Transverse colon (tissue), 4 donors: ENCODE measurements around the gene RELA. TPM values are rescaled to one million over a fixed set of nuclear protein-coding genes. Genes with fewer than 3 reads are reported as not detected.

Experiments used
- DNase-seq: peaks from one replicate; pipeline ENCODE4 v3.0.0-alpha.2; 2019
- H3K27ac ChIP-seq, 4 donors: fragments of 200-600 bp; sonication (generic); 2 replicates each; pipeline ENCODE4 v1.5.1; 2016 to 2018; ENCODE audit warnings: inconsistent platforms in 4 of 4
- H3K27me3 ChIP-seq: fragments of 200-600 bp; sonication (generic); 2 replicates; pipeline ENCODE4 v1.5.1; 2017; ENCODE audit warnings: inconsistent platforms
- H3K36me3 ChIP-seq, 4 donors: fragments of 200-600 bp; sonication (generic); 2 replicates each; pipeline ENCODE4 v1.5.1; 2017 to 2019; ENCODE audit warnings: inconsistent platforms in 4 of 4
- H3K4me1 ChIP-seq, 4 donors: fragments of 200-600 bp; sonication (generic); 2 replicates each; pipeline ENCODE4 v1.5.1; 2017 to 2020; ENCODE audit warnings: inconsistent platforms in 4 of 4
- H3K4me3 ChIP-seq, 4 donors: fragments of 200-600 bp; sonication (generic); 1 replicate in 1 of 4; 2 replicates in 3 of 4; pipeline versions ENCODE4 v1.5.1 to v1.6.1; 2017 to 2019; ENCODE audit warnings: inconsistent platforms in 4 of 4
- H3K9me3 ChIP-seq, 2 donors: fragments of 200-600 bp; sonication (generic); 2 replicates each; pipeline ENCODE4 v1.5.1; 2017 to 2019; ENCODE audit warnings: inconsistent platforms in 2 of 2
- CTCF ChIP-seq, 5 experiments: fragments of 200-600 bp in 3 of 5; fragments of 450-650 bp in 2 of 5; sonication (generic) in 3 of 5; IDR thresholded peaks; 1 replicate in 2 of 5; 2 replicates in 3 of 5; pipeline ENCODE4 v1.5.1; 2016 to 2017; ENCODE audit warnings: antibody characterized with exemption in 5 of 5, inconsistent platforms in 3 of 5, mild to moderate bottlenecking in 2 of 5, moderate library complexity in 1 of 5
- EP300 ChIP-seq: sonication (generic); formaldehyde crosslinking; IDR thresholded peaks from one replicate; pipeline ENCODE4 v1.6.1; 2017; ENCODE audit warnings: antibody characterized with exemption, low read depth
- POLR2A ChIP-seq: fragments of 450-650 bp; IDR thresholded peaks from one replicate; pipeline ENCODE4 v1.6.1; 2016; ENCODE audit warnings: antibody characterized with exemption, mild to moderate bottlenecking, moderate library complexity
- POLR2AphosphoS5 ChIP-seq, 3 donors: sonication (generic); formaldehyde crosslinking; IDR thresholded peaks; one replicate each; pipeline ENCODE4 v1.6.1; 2016; ENCODE audit warnings: antibody characterized with exemption in 3 of 3
- WGBS, 2 donors: methylation state at CpG; one replicate each; pipeline ENCODE4 v1.1.5; 2018; ENCODE audit warnings: low coverage in 1 of 2; 5-methylcytosine and 5-hydroxymethylcytosine counted together
- in situ Hi-C, 4 donors: fragments of 200-750 bp; cut with MboI; loops; one replicate each; pipeline versions ENCODE4 v1.15.0 to v1.15.1; 2017; ENCODE audit warnings: low sequenced_read_pairs in 3 of 4, low pct_ligation_motif_present in 1 of 4, low pct_unique_long_range_greater_than_20kb in 1 of 4
- intact Hi-C: fragments of 100-400 bp; cut with DNase I; formaldehyde crosslinking; loops from one replicate; pipeline ENCODE4 v1.15.1; 2023; ENCODE audit warnings: low total_unique reads
- total RNA-seq, 4 donors: library from RNA; depleted of rRNA; stranded (reverse); fragments of >200 nt; gene quantifications; one replicate each; pipeline ENCODE4 v1.1.0, GENCODE V29; 2016

The RELA gene
- total RNA-seq, 4 donors from 2014 or later = 45.8 to 95.8 (median 58.4) TPM

GRCh38 chr11:65651589-65652510 lies 10.9 kb downstream of the RELA start:
- DNase-seq = peak; percentile 82
- H3K9me3 ChIP-seq = no peaks in the 10 kb centered on the region
- H3K27me3 ChIP-seq = no peaks in the 10 kb centered on the region
- in situ Hi-C loops (no loop called here), intact Hi-C loops (no loop called here)
- peak overlapping the region; percentile 91 to 99 (median 96) for H3K27ac ChIP-seq
- H3K4me3 ChIP-seq = peak overlapping the region; percentile 28 to 58 (median 38)
- H3K4me1 ChIP-seq = peaks cover 25 to 43% (median 32%) of the 10 kb centered on the region in 4 donors
- 0 to 23% methylated on average over 2 to 22 of the region's 28 CpGs for WGBS, 2 donors
- H3K36me3 ChIP-seq = peaks cover 0 to 18% (median 8%) of the 10 kb centered on the region in 4 donors
- TF ChIP-seq POLR2AphosphoS5 (IDR thresholded peaks at IDR 0.05) (peak in 1 of 3 donors; percentile 35), POLR2A (no peak)

GRCh38 chr11:65651339-65651588 lies 11.5 kb downstream of the RELA start:
- in situ Hi-C loops = no loop called here
- H3K9me3 ChIP-seq = no peaks in the 10 kb centered on the region
- no peak for DNase-seq
- no peaks in the 10 kb centered on the region for H3K27me3 ChIP-seq
- intact Hi-C loops = no loop called here
- H3K36me3 ChIP-seq = peaks cover 0 to 18% (median 5%) of the 10 kb centered on the region in 4 donors
- TF ChIP-seq POLR2A = no peak
- peaks cover 25 to 43% (median 32%) of the 10 kb centered on the region in 4 donors for H3K4me1 ChIP-seq
- H3K27ac ChIP-seq = peak overlapping the region; percentile 91 to 99 (median 96)
- no peak overlapping the region for H3K4me3 ChIP-seq
- 90% methylated on average over 3 of the region's 3 CpGs; no CpG with 5 or more reads in 1 of the 2 donors for WGBS, 2 donors

GRCh38 chr11:65650547-65651338 lies 12.0 kb downstream of the RELA start:
- Histone ChIP-seq H3K4me1 (peaks cover 25 to 43% (median 32%) of the 10 kb centered on the region in 4 donors), H3K36me3 (peaks cover 0 to 14% (median 3%) of the 10 kb centered on the region in 4 donors), H3K27me3 (no peaks in the 10 kb centered on the region), H3K4me3 (no peak overlapping the region), H3K27ac (peak overlapping the region; percentile 91 to 99 (median 96)), H3K9me3 (no peaks in the 10 kb centered on the region)
- in situ Hi-C loops (no loop called here), intact Hi-C loops (no loop called here)
- WGBS, 2 donors = 80% methylated on average over 20 of the region's 20 CpGs; no CpG with 5 or more reads in 1 of the 2 donors
- DNase-seq = no peak
- TF ChIP-seq EP300 (no peak), CTCF (IDR thresholded peaks at IDR 0.05) (no peak), POLR2AphosphoS5 (IDR thresholded peaks at IDR 0.05) (no peak), POLR2A (no peak)

GRCh38 chr11:65649656-65650546 lies 12.8 kb downstream of the RELA start:
- intact Hi-C loops = no loop called here
- peak overlapping the region in 3 of 4 donors; percentile 21 to 97 (median 91) for H3K27ac ChIP-seq
- 88% methylated on average over 11 of the region's 16 CpGs; no CpG with 5 or more reads in 1 of the 2 donors for WGBS, 2 donors
- H3K9me3 ChIP-seq = no peaks in the 10 kb centered on the region
- no peak for TF ChIP-seq POLR2A
- no peak for TF ChIP-seq POLR2AphosphoS5 (IDR thresholded peaks at IDR 0.05)
- TF ChIP-seq EP300 = no peak
- no peak for TF ChIP-seq CTCF (IDR thresholded peaks at IDR 0.05)
- peaks cover 0 to 6% (median 0%) of the 10 kb centered on the region in 4 donors for H3K36me3 ChIP-seq
- no peak overlapping the region for H3K4me3 ChIP-seq
- peaks cover 25 to 39% (median 32%) of the 10 kb centered on the region in 4 donors for H3K4me1 ChIP-seq
- no peaks in the 10 kb centered on the region for H3K27me3 ChIP-seq
- in situ Hi-C loops = no loop called here
- no peak for DNase-seq
